Muscle of back (tissue), 11 donors: ENCODE measurements around the gene TMOD1. TPM values are rescaled to one million over a fixed set of nuclear protein-coding genes. Genes with fewer than 3 reads are reported as not detected.

Experiments used
- DNase-seq, 3 donors: peaks; one replicate each; pipeline versions ENCODE4 v3.0.0 to v3.0.0-alpha.2; 2013
- polyA plus RNA-seq, 10 donors: library from polyadenylated mRNA; unstranded; fragments of 120-200 nt; gene quantifications; one replicate each; pipeline ENCODE4 v1.2.1, GENCODE V29; 2013; ENCODE audit not compliant: insufficient read length in 10 of 10

The TMOD1 gene
- polyA plus RNA-seq, 10 donors: 70.8 to 161 (median 128) TPM

DNA sequence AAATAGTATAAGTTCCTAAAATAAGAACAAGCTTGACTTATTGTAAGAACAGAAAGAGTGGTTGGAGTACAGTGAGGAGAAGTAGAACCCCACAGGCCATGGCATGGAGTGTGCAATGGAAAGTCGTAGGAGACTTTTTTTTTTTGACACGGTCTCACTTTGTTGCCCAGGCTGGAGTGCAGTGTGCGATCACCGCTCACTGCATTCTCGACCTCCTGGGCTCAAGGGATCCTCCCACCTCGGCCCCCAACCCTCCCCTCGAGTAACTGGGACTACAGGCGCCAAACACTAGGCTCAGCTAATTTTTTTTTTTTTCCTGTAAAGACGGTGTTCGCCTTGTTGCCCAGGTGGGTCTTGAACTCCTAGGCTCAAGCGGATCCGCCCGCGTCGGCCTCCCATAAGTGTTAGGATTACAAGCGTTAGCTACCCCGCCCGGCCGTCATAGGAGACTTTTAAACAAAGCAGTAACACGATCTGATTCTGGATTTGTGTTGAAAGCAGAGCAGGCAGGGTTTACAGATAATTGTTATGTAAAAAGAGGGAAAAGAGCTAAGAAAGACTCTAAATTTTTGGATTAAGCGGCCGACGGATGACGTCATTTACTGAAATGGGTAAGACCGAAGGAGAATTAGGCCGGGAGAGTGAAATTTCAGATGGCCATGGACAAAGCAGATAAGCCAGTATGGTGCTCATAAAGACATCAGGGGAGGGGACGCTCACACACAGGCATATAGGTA, 130.9 kb downstream of the TMOD1 start:
- DNase-seq: no peak

DNA sequence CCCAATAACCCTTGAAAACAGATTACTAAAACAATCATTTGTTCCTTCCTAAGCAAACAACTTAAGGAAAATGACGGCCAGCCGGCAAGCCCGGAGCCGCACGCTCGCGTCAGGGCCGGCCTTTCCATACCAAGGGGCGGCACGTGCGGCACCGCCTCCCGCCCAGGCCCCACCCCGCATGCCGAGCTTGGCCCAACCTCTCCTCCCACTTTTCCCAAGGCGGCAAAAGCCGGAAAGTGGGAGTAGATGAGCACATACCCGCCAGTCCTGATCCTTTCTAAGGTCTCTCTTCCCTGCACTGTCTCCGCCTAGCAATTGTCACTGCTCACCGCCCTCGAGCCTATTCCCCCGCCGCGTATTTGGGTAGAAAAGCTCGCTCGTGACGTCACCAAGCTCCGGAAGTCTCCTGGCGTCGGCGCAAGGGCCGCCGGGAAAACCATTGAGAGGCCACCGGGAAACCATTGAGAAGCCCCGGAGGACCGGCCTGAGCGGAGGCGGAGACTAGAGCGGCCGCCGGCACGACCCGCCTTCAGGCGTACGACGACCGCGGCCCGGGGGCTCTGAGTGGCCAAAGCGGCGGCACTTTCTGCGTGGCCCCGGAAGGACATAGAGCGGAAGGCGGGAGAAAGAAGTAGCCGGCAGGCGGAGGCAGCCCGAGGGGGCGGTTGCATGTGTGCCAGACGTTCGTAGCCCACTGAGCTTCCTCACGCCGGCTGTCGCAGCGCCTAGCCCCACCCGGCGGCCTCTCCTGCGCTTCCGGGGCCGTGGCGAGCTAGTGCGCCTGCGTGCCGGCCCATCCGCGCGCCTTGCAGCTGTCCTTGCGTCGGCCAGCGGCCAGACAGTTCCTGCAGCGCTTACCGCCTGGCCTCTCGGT, 131.8 kb downstream of the TMOD1 start, which contains the start of the genes NCBP1 and TSTD2:
Gene NCBP1, plus strand, starts transcription at position 837 of the 874 bp plus-strand sequence. CDS start 61 bp downstream, outside the sequence.
Gene TSTD2, minus strand, starts transcription at position 384 of the 874 bp plus-strand sequence. CDS start 5,806 bp downstream, outside the sequence.
- DNase-seq: peak; percentile 98 to 99 (median 98)

- DNase-seq: no peak
Measured at GRCh38 chr9:97633859-97634490, 132.5 kb downstream of the TMOD1 start.

- DNase-seq: no peak
Measured at GRCh38 chr9:97635026-97635425, 133.6 kb downstream of the TMOD1 start.

DNA sequence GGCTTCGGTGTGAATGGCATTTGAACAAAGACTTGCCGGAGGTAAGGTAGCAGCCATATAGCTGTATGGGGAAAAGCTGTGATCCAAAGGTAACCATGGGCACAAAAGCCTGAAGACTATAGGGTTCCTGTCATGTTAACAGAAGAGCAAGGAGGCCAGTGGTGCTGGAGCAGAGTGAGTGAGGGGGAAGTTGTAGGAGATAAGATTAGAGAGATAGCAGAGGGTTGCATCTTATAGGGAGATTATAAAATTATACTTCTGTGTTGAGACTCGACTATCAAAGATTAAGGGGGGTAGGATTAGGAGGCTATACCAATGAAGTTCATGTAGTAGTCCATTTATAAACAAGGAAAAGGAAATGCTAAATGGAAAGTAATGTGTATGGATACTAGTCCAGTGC, 135.4 kb downstream of the TMOD1 start:
- no peak for DNase-seq

DNA sequence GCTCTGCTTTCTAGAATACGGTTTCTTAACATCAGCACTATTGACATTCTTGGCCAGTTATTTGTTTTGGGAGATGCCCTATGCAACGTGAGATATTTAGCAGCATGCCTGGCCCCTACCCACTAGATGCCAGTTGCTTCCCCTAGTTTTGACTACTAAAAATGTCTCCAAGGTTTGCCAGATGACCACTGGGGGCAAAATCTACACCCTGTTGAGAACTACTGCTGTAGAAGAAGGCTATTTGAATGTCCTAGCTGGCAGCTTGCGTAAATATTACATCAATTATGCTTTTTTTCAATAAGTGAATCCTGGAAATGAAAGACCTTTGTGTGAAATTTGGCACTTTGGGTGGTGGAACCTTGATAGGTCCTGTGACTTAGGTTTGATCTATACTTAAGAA, 137.2 kb downstream of the TMOD1 start:
- no peak for DNase-seq

- no peak for DNase-seq
Measured at GRCh38 chr9:97640325-97640724, 138.9 kb downstream of the TMOD1 start.

DNA sequence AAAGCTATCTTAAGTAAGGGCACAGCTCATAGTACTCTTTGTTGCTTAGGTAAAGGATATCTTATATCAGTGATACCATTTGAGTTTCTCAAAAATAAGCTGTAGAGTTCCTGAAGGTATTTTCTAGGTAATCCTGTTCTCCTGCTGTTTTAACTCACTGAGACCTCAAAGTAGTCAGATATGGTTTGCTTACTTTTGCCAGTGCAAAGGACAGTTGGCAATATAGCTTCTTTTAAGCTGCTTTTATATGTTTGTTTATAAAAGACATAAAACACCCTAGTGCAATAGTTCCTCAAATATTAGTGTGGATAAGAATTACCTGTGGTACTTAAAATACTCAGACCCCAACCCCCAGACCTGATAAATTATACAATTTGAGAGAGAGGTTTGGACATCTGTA, 144.3 kb downstream of the TMOD1 start:
- no peak for DNase-seq

GRCh38 chr9:97647996-97648395, 146.5 kb downstream of the TMOD1 start:
- DNase-seq: no peak

Other genes with a start within 250 kb of the TMOD1 start
- gene CCDC180, start 194.0 kb upstream of the TMOD1 start, polyA plus RNA-seq: 10 to 100 TPM in 4 of 10 donors, 1 to 10 TPM in 6; 3.9 to 17.7 (median 6.7) TPM
- 1 to 10 TPM; 4.0 to 5.7 (median 5.0) TPM for gene TDRD7, start 89.6 kb upstream of the TMOD1 start, polyA plus RNA-seq
- 10 to 100 TPM; 15.5 to 31.7 (median 25.3) TPM for gene TSTD2, start 131.7 kb downstream of the TMOD1 start, polyA plus RNA-seq
- 10 to 100 TPM; 27.6 to 44.2 (median 38.5) TPM for gene NCBP1, start 132.2 kb downstream of the TMOD1 start, polyA plus RNA-seq
- gene XPA, start 195.7 kb downstream of the TMOD1 start, polyA plus RNA-seq: 10 to 100 TPM; 16.5 to 26.7 (median 20.1) TPM